GM10847 (cell line): ENCODE results near the gene LRFN2.

ENCODE experiments used
- POLR2A ChIP-seq: IDR thresholded peaks from 2 replicates; pipeline ENCODE4 v1.6.1; 2011; ENCODE audit not compliant: insufficient read length; ENCODE audit errors: extremely low read depth

LRFN2 gene

GRCh38 chr6:40538556-40538955, 48.6 kb downstream of the LRFN2 start:
- TF ChIP-seq POLR2A = no peak

GRCh38 chr6:40537446-40537845, 49.7 kb downstream of the LRFN2 start:
- TF ChIP-seq POLR2A = no peak

DNA sequence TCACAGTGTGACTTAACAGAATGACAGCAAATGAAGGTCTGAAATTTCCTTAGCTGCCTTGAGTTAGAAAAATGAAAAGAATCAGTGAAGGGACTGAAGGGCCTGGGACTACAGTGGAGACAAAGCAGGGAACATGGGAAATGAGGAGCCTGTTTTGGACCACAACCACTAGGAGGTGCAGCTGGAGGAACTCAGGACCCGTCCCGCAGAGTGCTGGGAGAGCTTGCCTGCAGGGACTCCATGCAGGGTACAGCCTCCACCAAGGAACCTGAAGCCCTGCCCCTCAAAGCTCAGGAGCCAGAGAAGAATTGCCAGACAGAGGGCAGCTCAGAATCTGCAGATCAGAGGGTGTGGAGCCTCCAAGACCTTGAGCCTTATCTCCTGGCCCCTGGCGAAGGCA, 50.7 kb downstream of the LRFN2 start:
- TF ChIP-seq POLR2A = no peak

- no peak for TF ChIP-seq POLR2A
Measured at GRCh38 chr6:40535819-40536380, 51.3 kb downstream of the LRFN2 start.

DNA sequence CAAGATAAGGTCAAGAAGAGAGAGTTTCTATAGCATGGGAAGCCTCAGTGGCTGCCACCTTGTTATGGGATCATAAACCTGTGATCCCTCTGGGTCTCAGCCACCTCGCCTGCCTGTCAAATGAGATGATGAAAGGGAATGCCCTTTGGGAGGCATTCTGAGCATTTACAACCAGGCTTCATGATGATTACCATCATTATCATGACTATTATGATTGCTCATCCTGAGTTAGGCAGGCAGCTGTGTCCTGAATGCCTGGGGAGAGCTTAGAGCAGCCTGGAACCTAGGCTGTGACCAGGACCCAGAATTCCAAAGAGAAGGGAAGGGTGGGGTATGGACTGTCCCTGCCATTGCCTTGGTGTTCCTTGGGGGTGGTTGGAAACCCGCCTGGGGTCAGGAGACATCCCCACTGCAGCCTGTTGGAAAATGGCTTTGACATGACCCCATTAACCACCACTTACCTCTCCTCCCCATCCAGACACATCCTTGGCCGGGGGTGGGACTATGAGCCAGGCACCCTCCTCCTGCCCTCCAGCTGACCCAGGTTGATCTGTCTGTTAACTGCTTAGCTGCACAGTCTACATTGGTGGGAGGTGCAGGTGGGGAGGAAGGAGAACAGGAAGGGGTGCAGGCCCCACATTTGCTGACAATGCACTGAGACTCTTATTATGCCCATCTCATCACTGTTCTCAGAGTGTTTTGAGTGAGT, 51.9 kb downstream of the LRFN2 start:
- no peak for TF ChIP-seq POLR2A

DNA sequence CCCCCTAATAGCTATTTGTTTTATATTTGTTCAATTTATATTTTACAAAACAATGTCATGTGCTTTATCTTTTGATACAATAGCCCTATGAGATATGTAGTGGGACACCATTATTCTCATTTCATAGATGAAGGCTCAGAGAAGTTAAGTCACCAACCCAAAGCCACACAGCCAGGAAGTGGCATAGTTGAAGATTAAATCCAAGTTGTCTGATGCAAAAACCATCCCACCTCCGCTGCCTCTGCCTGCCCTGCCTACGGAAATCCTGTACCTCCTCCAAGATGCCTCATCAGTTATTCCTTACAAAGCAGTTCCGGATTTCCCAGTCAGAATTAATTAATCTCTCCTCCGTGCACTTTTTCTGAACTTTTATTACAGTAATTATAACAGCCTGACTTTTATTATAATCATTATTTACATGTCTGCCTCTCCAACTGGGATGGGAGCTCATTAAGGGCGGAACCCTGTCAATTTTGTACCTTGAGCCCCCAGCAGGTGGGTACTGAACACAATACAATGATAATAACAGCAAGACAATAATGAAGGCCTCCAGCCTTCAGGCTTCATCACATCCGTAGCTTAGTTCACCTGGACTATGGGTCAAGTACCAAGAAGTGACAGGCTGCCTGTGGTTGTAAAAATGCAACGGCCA, 54.7 kb downstream of the LRFN2 start:
- no peak for TF ChIP-seq POLR2A

GRCh38 chr6:40529919-40530318, 57.2 kb downstream of the LRFN2 start:
- no peak for TF ChIP-seq POLR2A

DNA sequence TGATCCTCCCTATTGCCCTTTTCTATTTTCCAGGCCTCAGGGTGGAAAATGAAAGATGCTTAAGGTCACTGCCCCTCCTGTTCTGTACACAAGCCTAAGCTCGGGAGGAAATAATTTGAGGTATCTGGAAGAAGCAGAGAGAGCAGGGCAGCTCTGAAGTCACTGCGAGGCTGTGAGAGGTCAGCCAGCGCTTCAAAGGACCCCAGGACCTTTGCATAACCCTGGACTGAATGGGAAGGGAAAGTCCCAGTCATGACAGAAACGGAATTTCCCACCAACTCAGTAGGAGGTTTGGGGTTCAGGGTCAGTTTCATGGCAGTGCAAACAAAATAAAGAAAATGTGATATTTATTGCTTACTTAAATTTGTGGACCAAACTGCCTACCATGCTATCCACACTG, 58.1 kb downstream of the LRFN2 start:
- no peak for TF ChIP-seq POLR2A

DNA sequence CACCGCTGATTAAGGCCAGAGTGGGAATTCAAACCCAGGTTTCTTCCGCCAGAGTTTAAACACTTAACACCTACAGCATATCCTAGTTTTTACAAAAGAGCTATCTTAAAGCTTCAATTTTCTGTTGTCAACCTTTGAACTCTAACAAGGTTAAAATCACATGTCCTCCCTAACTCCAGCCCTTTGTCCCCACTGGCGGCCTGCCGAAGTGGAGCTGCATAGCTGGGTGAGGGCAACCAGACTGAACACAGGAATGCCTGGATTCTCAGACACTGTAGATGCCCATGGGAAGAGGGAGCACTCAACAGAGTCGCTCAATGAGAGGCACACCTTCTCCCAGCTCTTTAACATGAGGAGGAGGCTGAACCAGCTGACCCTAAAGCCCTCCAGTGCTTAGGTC, 59.1 kb downstream of the LRFN2 start:
- TF ChIP-seq POLR2A = no peak

- TF ChIP-seq POLR2A = no peak
Measured at GRCh38 chr6:40526036-40526435, 61.1 kb downstream of the LRFN2 start.

DNA sequence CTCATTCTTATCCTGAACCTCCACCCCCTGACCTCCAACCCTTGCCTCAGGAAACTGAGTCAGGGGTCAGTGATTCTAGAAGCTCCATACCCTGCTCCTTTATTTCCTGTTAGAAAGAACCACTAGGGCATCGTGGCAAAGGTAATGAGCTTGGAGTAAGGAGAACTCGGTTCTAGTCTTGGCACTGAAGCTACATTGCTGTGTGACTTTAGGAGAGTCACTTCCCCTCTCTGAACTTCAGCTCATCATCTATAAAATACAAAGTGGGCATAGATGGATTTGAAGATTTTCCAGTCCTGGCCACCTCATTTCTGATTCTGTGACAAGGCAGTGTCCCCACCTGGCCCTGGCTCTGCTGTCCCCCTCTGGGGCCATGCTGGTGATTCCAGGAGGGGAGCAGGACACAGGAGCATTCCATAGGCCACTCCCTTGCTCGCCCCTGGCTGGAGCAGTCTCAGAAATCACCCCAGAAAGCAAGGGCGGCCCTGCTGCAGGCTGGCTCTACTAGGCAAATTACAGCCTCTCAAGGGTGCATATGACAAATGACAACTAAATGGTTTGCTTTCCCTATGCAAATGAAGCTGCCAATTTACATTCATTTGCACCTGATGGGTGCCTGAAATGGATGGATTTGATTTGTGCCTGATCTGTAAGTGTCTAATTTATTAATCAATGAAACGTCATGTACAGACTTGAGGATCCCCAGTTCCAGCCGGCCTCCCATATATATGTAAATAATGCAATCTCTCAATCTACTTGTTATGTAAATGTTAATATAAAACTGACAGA, 62.2 kb downstream of the LRFN2 start:
- TF ChIP-seq POLR2A = no peak

DNA sequence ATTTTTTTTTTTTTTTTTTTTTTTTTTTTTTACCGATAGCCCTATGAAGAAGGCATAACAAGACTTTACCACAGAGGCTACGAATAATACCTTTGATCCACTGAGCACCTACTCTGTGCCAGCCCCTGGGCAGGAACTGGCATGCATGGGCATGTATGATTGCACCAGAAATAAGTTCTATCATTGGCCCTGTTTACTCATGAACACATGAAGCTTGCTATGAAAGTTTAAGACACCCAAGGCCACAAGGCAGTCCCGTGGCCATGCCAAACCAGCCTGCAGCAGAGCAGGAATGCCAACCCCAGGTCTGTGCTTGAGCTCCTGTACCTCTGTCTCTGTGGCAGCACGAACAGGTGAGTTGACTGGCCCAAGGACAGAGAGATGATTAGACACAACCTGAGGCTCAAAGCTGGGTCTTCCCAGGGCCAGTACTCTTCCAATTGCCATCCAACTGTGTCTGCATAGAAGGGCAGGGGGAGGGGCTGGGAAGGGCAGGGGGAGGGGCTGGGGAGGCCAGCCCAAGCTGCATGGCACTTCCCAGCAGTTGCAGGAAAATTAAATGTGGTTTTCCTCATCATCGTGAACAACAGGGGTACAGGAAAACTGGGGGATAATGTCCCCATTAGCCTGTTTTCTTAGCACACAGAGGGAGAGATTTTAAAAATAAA, 63.5 kb downstream of the LRFN2 start:
- no peak for TF ChIP-seq POLR2A

- TF ChIP-seq POLR2A = no peak
Measured at GRCh38 chr6:40521496-40521895, 65.7 kb downstream of the LRFN2 start.

- TF ChIP-seq POLR2A = no peak
Measured at GRCh38 chr6:40520678-40521077, 66.5 kb downstream of the LRFN2 start.

DNA sequence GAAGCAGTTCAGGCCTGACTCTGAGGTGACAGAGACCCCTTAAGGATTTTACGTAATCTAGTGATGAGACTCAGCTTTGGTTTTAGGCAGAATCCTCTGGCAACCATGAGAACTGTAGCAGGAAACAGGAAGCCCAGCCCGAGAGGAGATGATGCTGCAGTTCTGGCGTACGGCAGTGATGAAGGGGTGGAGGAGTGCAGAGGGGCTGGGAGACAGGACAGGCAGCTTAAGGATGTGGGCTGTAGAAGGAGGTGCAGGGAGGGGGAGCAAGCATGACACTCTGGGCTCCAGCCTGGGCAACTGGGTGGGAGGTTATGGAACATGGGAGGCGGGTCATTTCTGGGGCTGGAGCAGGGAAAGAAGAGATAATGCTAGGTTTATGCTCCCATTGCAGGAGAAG, 67.1 kb downstream of the LRFN2 start:
- TF ChIP-seq POLR2A = no peak
